OCI-LY3 (cell line): ENCODE measurements around the gene BRPF3.

Experiments
- EZH2phosphoT487 ChIP-seq: fragments of 200-600 bp; shearing (Covaris generic); IDR thresholded peaks from 2 replicates; pipeline ENCODE4 v1.6.1; 2018; ENCODE audit warnings: antibody characterized with exemption, mixed run types, low read depth
- TF ChIP-seq, protein P1 (sequence below): fragments of 200-600, 300-600 bp; sonication (generic); IDR thresholded peaks from 2 replicates; pipeline ENCODE4 v1.5.1; 2014; ENCODE audit warnings: antibody characterized with exemption, low read length, low read depth

- TF ChIP-seq EZH2phosphoT487 = no peak
- TF ChIP-seq, protein P1, sequence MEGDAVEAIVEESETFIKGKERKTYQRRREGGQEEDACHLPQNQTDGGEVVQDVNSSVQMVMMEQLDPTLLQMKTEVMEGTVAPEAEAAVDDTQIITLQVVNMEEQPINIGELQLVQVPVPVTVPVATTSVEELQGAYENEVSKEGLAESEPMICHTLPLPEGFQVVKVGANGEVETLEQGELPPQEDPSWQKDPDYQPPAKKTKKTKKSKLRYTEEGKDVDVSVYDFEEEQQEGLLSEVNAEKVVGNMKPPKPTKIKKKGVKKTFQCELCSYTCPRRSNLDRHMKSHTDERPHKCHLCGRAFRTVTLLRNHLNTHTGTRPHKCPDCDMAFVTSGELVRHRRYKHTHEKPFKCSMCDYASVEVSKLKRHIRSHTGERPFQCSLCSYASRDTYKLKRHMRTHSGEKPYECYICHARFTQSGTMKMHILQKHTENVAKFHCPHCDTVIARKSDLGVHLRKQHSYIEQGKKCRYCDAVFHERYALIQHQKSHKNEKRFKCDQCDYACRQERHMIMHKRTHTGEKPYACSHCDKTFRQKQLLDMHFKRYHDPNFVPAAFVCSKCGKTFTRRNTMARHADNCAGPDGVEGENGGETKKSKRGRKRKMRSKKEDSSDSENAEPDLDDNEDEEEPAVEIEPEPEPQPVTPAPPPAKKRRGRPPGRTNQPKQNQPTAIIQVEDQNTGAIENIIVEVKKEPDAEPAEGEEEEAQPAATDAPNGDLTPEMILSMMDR = no peak
Measured at GRCh38 chr6:36187446-36187845, 9.1 kb upstream of the BRPF3 start.
